Fibroblast of skin of back (primary cell): ENCODE measurements around the gene LRFN5.
"Not testable (repeated sequence)": the region's sequence is repeated elsewhere in the genome, so short reads cannot be mapped to it uniquely, and the experiment has no call there.

Experiments
- DNase-seq: peaks from one replicate; pipeline ENCODE4 v3.0.0-alpha.2; 2013

Gene LRFN5

GRCh38 chr14:41636492-41637392 is 30.1 kb downstream of the LRFN5 start:
- peak; percentile 36 for DNase-seq

GRCh38 chr14:41641690-41642089 is 35.0 kb downstream of the LRFN5 start:
- no peak for DNase-seq

- no peak for DNase-seq
Observed at GRCh38 chr14:41642367-41642766, 35.7 kb downstream of the LRFN5 start.

GRCh38 chr14:41642789-41643188 is 36.1 kb downstream of the LRFN5 start:
- DNase-seq = no peak

- no peak for DNase-seq
Observed at GRCh38 chr14:41644606-41645005, 37.9 kb downstream of the LRFN5 start.

- no peak for DNase-seq
Observed at GRCh38 chr14:41650802-41651201, 44.1 kb downstream of the LRFN5 start.

- no peak for DNase-seq
Observed at GRCh38 chr14:41654196-41654595, 47.5 kb downstream of the LRFN5 start.

- no peak for DNase-seq
Observed at GRCh38 chr14:41662780-41663472, 56.2 kb downstream of the LRFN5 start.

- DNase-seq = peak; percentile 19
Observed at GRCh38 chr14:41663473-41663850, 56.8 kb downstream of the LRFN5 start.

GRCh38 chr14:41666301-41666700 is 59.6 kb downstream of the LRFN5 start:
- no peak for DNase-seq

- peak; percentile 8 for DNase-seq
Observed at GRCh38 chr14:41668356-41668755, 61.7 kb downstream of the LRFN5 start.

GRCh38 chr14:41673601-41674000 is 66.9 kb downstream of the LRFN5 start:
- not testable (repeated sequence) for DNase-seq

GRCh38 chr14:41674511-41674971 is 67.9 kb downstream of the LRFN5 start:
- not testable (repeated sequence) for DNase-seq

- no peak for DNase-seq
Observed at GRCh38 chr14:41699486-41699885, 92.8 kb downstream of the LRFN5 start.

GRCh38 chr14:41718477-41719166 is 111.9 kb downstream of the LRFN5 start:
- DNase-seq = no peak

GRCh38 chr14:41739203-41739602 is 132.5 kb downstream of the LRFN5 start:
- no peak for DNase-seq

- DNase-seq = no peak
Observed at GRCh38 chr14:41743140-41743539, 136.5 kb downstream of the LRFN5 start.

GRCh38 chr14:41749429-41749828 is 142.8 kb downstream of the LRFN5 start:
- DNase-seq = peak; percentile 45

- DNase-seq = not testable (repeated sequence)
Observed at GRCh38 chr14:41750575-41750974, 143.9 kb downstream of the LRFN5 start.

- no peak for DNase-seq
Observed at GRCh38 chr14:41758011-41758665, 151.5 kb downstream of the LRFN5 start.

GRCh38 chr14:41761204-41761603 is 154.5 kb downstream of the LRFN5 start:
- no peak for DNase-seq

- DNase-seq = no peak
Observed at GRCh38 chr14:41766772-41767171, 160.1 kb downstream of the LRFN5 start.
